ENCODE results near the gene ZEB2.

Gene ZEB2

DNA sequence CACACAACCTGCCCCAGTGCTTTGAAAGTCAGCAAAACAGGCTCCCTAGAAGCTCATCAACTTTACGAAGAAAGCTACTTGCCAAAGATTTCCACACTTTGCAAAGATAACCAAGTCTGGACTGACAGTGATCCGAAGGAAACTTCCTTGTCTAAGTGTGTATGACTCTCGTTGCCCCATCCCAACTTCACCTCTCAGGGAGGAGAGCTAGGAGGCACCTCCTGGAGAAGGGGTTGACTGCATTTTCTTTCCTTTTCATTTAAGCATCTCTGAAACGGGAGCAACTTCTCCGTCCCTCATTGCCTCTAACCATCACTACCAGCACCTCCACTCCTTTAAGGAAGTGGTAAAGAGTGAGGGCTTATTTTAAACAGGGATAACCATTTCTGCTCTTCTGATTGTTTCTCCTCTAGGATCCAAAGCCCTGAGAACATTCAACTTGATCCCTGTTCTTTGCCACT, 7.0 kb downstream of the ZEB2 start:
- DNase-seq (ENCODE audit: low read depth in 3 of 3) = no peak

DNA sequence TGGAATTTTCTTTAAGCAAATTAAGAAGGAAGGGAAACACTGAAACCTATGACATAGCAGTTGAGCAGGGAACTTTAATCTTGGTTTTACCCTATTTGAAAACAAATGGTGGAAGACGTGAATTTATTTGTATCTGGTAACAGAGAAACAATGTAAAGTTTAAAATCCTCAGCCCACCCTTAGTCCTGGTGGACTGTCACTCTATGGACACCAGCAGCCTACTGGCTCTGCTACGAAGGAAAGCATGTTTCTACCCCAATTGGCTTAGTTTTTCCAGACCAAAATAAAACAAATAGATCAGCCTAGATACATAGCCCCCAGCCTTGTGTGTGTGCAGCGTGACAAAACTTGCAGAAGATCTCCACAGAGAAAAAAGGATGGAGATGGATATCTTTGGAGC, 7.4 kb downstream of the ZEB2 start:
- DNase-seq (ENCODE audit: low read depth in 3 of 3) = no peak

DNA sequence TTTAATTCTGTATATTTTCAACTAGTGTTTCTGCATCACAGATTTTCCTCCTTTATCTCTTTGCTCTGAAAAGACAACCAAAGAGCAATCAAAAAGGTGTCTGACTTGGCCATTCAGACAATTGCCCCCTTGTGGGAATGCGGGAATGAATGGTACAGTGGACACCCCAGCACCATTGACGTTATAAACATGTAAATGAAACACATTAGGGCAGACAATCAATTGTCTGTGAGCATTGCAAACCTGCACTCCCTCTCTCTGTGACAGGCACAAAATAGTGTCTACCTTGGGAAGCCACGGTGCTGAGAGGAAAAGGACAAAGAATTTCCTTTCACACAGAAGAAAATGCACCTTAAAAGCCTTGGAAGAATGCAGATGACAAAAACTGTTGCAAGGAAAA, 8.0 kb downstream of the ZEB2 start:
- DNase-seq (ENCODE audit: low read depth in 3 of 3) = no peak

DNA sequence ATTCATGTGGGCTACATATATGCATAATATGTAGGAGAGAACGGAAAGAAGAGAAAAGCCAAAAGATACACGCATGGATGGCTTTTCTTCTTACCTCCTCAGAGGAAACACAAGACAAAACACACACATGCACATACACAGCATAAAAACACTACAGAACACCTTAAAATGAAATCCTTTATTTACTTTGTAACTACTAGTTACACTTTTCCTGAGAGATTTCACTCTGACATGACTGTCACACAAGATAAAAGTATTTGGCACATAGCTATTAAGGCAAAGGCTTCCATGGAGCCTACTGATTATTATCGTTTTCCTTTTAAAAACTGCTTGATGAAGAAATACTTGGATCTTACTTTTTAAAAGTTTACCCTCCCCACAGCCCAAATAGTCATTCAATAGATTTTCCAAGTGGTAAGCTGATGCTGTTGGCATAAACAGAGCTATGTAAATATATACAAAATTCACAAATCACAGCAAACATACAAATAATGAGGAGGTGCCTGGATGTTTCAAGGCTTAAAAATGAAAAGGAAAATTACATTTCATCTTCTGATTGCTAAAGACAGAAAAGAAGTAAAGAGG, 8.6 kb downstream of the ZEB2 start:
- DNase-seq (ENCODE audit: low read depth in 3 of 3) = no peak

DNA sequence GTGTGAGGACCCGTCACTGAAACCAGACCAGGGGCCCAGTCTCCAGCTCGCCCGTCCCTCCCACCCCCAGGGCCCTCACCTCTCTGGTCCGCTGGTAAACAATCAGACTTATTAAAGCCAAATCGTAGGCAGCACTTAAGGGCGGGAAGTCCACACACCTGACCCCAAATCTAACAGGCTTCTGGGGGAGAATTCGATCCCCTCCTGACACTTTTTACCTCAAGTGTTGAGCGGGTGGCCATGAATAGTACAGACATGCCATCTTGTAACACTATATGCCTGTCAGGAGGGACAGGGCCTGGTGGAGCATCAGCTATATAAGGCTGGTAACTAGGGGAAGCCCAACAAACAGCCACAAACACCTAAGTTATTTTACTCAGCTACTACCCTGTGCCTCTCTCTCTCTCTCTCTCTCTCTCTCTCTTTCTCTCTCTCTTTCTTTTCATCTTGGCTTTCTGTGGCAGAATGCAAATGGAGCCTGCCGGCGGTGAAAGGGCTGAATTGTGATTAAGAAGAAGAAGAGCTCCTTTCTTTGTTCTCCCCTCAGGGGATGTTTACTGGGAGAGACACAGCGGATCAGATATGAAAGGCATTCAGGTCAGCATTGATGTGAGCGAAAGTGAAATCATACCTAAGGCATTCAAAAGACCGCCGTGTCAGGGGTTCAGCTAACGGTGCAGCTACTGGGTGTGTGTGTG, 9.5 kb downstream of the ZEB2 start:
- no peak for DNase-seq (ENCODE audit: low read depth in 3 of 3)

DNA sequence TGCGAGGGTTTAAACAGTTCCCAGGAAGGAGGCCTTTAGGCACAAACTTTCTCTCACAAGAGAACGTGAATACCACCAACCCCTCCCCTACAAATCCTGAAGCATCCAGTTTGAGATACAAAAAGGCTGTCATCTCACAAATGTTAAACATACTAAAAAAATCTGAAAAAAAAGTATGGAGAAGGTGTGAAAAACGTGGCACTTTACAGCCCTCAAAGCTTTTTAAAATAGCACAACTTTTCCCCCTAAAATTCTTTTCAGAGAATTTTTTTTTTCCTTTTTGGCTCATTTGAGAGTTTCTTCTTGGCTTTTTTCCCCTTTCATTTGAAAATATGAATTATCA, 10.1 kb downstream of the ZEB2 start:
- no peak for DNase-seq (ENCODE audit: low read depth in 3 of 3)

DNA sequence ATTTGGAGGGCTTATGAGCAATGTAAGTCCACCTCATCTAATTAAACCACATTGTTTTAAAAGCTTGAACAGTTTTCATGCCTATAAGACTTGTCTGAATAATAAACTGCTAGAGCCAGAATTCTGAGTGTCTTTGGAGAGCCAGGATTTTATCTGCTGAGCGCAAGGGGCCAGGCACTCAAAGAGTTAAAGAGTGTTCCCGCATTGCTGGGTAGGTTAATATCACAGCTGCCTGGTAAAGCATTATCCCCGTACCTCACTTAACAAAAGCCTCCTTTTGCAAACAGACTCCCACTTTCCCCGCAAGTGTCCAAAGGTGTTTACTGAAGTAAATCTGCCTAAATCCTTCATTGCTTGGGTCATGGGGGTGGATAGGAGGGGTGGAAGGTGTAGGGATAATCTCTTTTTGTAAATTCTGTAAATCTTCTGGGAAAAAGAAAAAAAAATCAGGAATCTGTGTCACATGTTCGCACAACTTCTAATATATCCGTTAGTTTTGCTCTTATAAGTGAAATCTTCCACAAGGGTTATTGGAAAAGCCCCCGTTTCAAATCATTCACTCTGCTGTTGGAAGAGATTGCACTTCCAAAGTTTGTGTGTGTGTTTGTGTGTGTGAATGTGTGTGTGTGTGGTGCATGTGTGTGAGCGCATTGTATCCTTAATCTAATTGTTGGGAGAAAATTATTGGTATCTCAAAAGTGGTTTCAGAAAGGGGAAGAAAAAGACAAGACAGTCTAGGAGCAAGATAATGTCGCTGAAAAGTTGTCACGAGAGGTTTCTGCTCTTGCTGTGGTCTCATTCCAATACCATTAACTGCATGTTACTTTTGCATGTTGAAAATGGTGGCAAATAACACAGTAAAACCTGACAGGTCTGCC, 10.7 kb downstream of the ZEB2 start:
- no peak for DNase-seq (ENCODE audit: low read depth in 3 of 3)

DNA sequence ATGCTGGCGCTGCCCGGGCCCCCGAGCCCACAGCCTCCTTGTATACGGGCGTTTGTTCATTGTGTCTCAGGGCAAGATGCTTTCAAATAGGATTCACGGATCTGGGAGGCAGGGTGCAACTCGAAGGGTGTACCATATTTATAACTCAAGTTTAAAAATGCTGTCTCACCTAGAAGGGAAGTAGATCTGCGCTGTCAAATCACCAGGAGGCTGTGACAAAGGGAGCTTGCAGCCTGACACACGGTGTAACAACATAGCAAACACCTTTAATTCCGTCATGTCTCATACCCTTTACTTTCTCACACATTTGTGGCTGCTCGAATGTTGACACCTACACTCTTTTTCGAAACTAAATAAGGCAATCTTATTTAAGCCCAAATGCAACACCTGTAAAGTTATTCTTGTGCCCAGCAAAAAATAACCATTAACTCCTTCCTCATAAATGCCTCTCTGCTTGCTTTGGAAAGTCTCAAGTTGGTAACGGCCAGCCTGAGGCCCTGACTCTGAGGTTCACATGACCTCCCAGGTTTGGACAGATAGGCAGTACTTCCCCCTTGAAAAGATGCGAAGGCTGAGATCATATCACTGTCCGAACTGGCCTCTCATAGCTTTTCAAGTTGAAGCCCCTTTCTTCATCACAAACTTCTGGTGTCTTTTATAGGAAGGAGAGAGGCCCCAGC, 11.6 kb downstream of the ZEB2 start:
- DNase-seq (ENCODE audit: low read depth in 3 of 3) = no peak

DNA sequence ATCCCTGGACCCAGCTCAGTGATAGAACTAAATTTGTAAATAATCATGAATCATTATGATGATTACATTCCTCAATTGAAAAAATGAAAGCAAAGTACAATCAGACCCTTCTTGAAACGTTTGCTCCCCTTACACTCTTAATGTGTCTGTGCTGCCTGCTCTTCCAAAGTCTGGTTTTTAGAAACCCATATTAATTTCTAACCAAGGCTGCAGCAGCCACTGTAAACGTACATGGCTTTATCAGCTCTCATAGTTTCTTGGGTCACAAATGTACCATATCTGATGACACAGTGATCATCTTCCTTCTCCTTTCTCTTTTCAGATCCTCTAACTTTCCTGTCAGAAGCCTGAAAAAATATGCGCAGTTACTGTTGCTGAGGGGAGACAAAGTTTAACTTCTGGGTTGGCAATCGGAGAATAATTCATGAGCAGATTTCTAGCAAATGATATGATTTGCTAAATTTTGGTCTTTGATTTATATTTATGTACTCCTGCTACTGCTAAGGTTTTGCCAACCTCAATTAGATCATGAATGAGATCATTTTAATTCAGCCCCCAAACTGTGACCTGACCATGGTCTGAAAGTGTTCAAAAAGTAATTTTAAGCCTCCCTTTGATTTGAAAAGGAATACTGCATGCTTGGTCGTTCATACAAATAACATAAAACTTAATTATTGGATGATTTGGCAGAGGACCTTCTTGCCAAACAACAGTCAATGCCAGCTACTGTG, 12.3 kb downstream of the ZEB2 start:
- DNase-seq (ENCODE audit: low read depth in 3 of 3) = no peak

DNA sequence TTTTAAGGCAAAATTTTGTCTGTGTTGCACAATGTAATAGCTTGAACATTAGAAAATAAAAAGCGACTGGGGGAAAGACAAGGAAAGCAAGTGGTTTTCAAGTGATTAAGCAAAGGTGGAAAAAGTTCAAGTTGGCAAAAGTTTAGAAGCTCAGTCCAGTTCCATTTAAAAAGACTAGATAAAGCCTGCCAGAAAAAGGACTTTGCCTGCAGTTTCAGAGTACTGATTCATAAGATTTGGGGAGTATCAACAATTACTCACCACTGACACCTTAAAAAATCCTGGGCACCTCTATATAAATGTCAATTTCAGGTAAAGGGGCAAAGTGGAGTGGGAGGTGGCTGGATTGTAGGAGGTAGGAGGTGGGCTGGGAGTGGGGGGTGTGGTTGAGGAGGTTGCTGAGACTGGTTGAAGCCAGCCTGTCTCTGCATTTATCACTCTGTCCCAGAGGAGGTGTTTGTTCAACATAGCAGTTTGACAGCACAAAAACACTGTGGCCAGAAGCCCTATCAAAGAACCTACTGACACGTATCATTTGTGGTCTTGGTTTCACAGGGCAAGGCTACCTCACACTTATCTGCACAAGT, 14.6 kb downstream of the ZEB2 start:
- no peak for DNase-seq (ENCODE audit: low read depth in 3 of 3)

DNA sequence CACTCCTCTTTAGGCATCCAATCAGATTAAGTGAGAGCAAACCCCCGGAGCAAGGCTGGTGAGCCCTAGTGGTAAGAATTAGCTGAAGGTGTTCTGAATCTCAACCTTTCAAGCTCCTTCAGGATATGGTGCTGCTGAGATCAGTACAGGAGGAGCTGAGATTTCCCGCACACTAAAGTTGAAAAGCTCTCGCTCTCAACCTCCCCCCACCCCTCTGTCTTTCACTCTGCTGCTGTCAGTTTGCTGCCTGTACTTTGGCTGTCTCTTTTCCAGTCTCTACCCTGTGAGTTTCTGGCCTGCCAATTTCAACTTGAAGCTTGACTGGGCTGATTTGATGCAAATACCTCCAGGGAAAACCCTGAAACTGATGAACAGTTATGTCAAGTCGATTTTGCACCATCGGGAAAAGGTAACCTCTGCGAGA, 15.7 kb downstream of the ZEB2 start:
- no peak for DNase-seq (ENCODE audit: low read depth in 3 of 3)

DNA sequence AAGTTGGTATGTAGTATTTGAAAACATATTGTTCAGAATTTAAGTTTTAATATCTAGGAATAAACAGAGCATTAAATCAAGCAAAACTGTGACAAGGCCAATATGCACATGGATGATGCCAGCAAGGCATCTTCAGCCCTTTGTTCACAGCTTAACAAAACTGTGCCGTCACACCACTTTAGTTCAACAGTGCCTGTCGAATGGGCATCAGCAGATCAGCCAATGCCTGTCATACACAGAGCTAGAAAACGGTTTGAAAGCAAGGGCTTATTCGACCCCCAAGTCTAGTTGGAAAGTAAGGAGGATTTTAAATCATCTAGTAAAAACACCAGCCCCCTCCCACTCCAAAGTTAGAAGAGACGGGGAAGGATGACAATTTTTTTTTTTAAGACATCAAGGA, 16.7 kb downstream of the ZEB2 start:
- no peak for DNase-seq (ENCODE audit: low read depth in 3 of 3)

DNA sequence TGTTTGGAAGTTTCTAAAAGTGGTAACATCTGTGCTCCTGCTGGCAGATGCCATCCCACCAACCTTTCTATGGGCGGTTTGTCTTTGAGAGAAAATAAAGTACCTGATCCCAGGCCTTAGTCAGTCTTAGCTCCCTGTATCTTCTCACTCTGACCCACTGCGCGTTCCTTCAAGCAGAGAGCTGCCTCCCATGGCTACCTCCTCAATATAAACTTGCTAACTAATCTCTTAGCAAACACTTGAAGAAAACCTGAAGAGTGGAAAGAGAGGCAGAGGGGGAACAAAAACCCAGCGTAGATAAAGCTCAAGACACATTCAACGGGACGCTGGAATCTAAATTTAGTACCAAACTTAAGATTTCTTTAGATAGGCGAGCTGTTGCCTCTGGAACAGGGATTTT, 17.6 kb downstream of the ZEB2 start:
- no peak for DNase-seq (ENCODE audit: low read depth in 3 of 3)

DNA sequence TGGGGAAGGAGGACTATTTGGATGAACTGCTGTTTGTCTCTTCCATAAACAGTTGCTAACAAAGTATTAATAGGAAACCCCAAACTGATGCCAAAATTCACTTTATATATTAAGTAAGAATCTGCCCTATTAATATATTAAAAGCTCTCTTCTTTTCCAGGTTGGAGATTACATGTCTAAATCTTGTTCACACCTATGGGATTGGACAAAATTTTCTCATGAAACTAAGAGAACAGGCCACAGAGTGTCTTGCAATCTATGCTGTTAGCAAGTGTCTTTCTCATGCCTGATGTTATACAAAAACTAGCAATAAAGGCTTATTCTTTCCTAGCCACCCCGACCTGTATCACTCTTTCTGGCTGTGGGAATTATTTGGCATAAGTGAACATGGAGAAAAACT, 18.3 kb downstream of the ZEB2 start:
- no peak for DNase-seq (ENCODE audit: low read depth in 3 of 3)

DNA sequence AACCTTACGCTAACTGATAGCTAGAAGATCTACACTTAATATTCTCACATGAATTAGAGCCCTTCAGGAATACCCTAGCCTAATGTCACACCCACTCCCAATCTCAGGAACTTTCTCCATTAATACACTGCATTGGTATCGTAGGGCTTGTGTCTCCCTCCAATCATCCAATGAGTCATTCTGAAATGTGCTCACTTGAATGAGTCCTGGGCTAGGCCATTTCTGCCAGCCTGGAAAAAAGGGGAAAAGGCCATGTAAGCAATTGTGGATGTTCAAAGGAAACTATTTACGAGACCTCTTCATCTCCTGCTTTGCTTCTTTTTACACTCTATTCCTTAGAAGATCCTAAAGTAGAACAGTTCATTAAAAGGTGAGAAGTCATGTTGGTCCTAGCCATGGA, 18.8 kb downstream of the ZEB2 start:
- no peak for DNase-seq (ENCODE audit: low read depth in 3 of 3)

DNA sequence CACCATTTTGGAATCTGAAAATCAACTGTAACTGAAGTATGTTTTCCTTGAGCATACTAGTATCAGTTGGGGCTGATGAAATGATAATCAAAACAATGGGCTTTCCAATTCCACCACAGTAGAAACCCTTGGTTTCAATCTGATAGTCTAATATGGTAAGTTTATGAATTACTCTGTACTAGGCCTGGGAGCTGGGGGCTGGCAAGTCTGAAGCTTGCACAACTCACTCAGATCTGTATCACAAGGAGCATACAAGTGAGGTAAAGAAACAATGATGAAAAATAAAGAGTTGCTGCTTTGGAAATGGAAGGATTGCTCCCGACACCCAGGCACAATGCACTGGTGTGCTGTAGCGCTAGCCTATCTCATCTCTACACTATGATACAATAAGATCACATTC, 19.4 kb downstream of the ZEB2 start:
- DNase-seq (ENCODE audit: low read depth in 3 of 3) = no peak

DNA sequence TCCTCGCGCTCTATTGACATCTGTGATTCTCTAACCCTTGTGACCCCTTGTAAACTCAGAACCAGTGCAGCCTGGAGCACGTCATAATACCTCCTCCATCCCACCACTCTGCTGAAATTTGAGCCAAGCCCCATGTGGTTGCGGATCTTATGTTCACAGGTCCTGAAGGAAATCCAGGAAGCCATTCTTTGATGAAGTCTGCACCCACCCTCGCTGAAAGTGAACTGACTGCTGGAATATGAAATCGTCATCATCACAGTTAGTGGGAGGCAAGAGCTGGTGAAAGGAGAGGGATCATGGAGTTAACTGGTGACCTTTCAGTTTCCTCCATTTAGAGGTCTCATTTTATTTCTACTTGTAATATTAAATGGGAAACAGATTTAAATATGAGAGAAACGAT, 21.6 kb downstream of the ZEB2 start:
- DNase-seq (ENCODE audit: low read depth in 3 of 3) = no peak

DNA sequence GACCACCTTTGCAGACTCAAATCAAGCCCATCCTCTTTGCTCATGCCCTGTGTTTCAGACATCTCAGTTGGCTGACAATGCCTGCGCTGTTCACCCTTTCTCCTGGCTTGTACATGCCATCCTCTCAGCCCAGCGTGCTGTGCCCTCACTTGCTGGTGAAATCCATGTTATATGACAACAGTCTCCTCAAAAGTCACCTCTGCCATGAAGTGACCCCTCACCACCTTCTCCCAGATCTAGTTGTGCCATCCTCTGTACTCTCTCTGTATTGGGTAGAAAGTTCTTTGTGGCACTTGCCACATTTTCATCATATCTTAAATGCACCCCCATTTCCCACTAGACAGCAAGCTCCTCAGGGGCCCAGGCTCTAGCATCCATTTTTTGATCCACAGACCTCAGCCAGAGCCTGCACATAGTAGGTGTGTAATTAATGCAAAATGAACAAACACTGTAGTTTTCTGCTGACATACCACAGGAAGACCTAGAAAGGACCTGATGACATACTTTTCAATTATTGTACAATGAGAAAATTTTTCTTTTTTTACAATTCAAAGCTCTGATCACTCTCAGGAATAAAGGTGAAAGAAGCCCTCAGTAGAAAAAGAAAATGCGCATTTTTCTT, 22.8 kb downstream of the ZEB2 start:
- no peak for DNase-seq (ENCODE audit: low read depth in 3 of 3)

DNA sequence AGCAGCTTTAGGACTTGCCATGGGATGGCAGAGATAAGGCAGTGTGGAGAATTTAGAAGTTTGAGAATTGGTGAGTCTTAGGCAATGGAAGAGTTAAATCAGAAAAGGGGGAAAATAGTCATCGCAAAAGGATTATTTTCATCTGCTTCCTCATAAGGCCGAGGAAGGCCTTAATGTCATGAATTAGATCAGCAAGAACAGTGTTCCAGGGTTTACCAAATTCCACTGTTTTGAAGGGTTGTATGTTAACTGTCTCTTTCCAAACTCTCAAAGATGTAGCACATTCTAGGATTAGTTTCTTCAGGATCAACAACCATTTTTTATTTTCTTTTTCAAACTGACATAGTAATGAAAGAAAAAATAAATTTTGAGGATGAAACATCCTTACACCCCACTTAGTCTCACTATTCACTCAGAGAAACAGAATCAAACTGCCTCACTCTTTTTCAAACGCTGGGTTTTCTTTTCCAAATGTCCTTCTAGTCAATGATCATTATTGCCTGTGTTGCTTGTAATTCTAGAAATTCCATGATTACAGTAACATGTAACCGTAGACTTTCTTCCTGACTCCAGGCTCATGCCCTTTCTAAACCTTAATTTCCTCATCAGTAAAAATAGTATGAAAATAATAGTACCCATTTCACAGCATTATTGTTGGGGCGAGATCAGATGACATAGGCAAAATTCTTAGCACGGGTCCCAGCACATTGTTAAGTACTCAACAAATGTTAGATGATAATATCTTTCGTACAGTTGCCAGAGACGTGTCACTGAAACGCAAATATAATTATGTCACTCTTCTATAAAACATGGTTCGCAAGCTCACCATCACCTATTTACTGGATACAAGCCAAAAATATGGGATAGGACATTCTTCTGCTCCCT, 23.6 kb downstream of the ZEB2 start:
- no peak for DNase-seq (ENCODE audit: low read depth in 3 of 3)
